B cell (primary cell): ENCODE results near the gene ZNF839. TPM values are rescaled to one million over a fixed set of nuclear protein-coding genes. Genes with fewer than 3 reads are reported as not detected.

Experiments
- ATAC-seq: fragments of 200-7000 bp; cut with Tn5 transposase; one replicate; pipeline ENCODE4 v1.10.0; 2021; ENCODE audit warnings: low read depth, mild to moderate bottlenecking, moderate number of reproducible peaks, moderate library complexity
- CTCF ChIA-PET: fragments of 350-600 bp; sonication (Branson Sonifier 250); formaldehyde crosslinking; loops from one replicate; lab custom pipeline; 2021; ENCODE audit warnings: antibody characterized with exemption, inconsistent platforms; lab: Charles Lee
- POLR2A ChIA-PET: fragments of 350-600 bp; sonication (Branson Sonifier 250); formaldehyde crosslinking; loops from one replicate; lab custom pipeline; 2021; ENCODE audit warnings: antibody characterized with exemption; lab: Charles Lee
- DNase-seq: peaks from one replicate; pipeline ENCODE4 v3.0.0; 2013
- H2AFZ ChIP-seq: 2 replicates; pipeline ENCODE4 v1.6.1; 2012; ENCODE audit warnings: mild to moderate bottlenecking, low read depth, low read length; ENCODE audit not compliant: insufficient read depth, poor library complexity, severe bottlenecking
- H3K27ac ChIP-seq, 2 donors: 1 replicate in 1 of 2; 2 replicates in 1 of 2; pipeline ENCODE4 v1.5.1; 2012 to 2013; ENCODE audit warnings: low read length in 2 of 2, mild to moderate bottlenecking in 2 of 2, moderate library complexity in 1 of 2
- H3K27me3 ChIP-seq, 4 experiments: fragments of 200-600 bp in 1 of 4; sonication (generic) in 1 of 4; replicated peaks in 1 of 4; 1 replicate in 2 of 4; 2 replicates in 2 of 4; pipeline versions ENCODE4 v1.6.1 to v1.7.0; 2013 to 2016; ENCODE audit warnings: low read length in 3 of 4, mild to moderate bottlenecking in 2 of 4, mixed read lengths in 1 of 4, moderate library complexity in 1 of 4; ENCODE audit not compliant: insufficient read depth in 4 of 4, control insufficient read depth in 3 of 4; ENCODE audit errors: control extremely low read depth in 1 of 4
- H3K36me3 ChIP-seq, 2 experiments: replicated peaks in 1 of 2; 1 replicate in 1 of 2; 2 replicates in 1 of 2; pipeline versions ENCODE4 v1.6.1 to v1.7.1; 2013; ENCODE audit warnings: low read length in 1 of 2; ENCODE audit not compliant: insufficient read depth in 2 of 2, control insufficient read depth in 1 of 2; ENCODE audit errors: control extremely low read depth in 1 of 2, extremely low read depth in 1 of 2
- H3K4me1 ChIP-seq, 2 donors: fragments of 200-600 bp in 1 of 2; sonication (generic) in 1 of 2; 1 replicate in 1 of 2; 2 replicates in 1 of 2; pipeline versions ENCODE4 v1.5.1 to v1.6.1; 2013 to 2017; ENCODE audit warnings: low read length in 2 of 2; ENCODE audit not compliant: control insufficient read depth in 2 of 2, insufficient read depth in 2 of 2
- H3K4me2 ChIP-seq: replicated peaks from 2 replicates; pipeline ENCODE3; 2012; ENCODE audit warnings: mild to moderate bottlenecking, low read depth, low read length; ENCODE audit not compliant: poor library complexity, severe bottlenecking
- H3K4me3 ChIP-seq, 5 experiments: fragments of 200-600 bp in 1 of 5; sonication (generic) in 1 of 5; 1 replicate in 3 of 5; 2 replicates in 2 of 5; pipeline versions ENCODE4 v1.5.1 to v1.7.0; 2011 to 2016; ENCODE audit warnings: low read length in 4 of 5, mild to moderate bottlenecking in 4 of 5, low read depth in 2 of 5, control low read depth in 1 of 5, moderate library complexity in 1 of 5; ENCODE audit not compliant: insufficient read depth in 1 of 5; ENCODE audit errors: control extremely low read depth in 1 of 5, extremely low read depth in 1 of 5
- H3K79me2 ChIP-seq: fragments of 200-600 bp; sonication (generic); one replicate; pipeline ENCODE4 v1.6.0; 2016; ENCODE audit warnings: low read length; ENCODE audit not compliant: control insufficient read depth, insufficient read depth
- H3K9ac ChIP-seq: fragments of 200-600 bp; sonication (generic); 2 replicates; pipeline ENCODE4 v1.6.1; 2017; ENCODE audit warnings: mild to moderate bottlenecking, low read length, moderate library complexity
- H3K9me3 ChIP-seq, 3 donors: one replicate each; pipeline versions ENCODE4 v1.6.1 to v1.7.1; 2013; ENCODE audit warnings: low read length in 2 of 3; ENCODE audit not compliant: control insufficient read depth in 2 of 3, insufficient read depth in 1 of 3; ENCODE audit errors: control extremely low read depth in 1 of 3
- H4K20me1 ChIP-seq: 2 replicates; pipeline ENCODE4 v1.6.0; 2012; ENCODE audit warnings: mild to moderate bottlenecking, low read length; ENCODE audit not compliant: insufficient read depth, control insufficient read depth, poor library complexity, severe bottlenecking
- H3K27ac Mint-ChIP-seq: one replicate; pipeline ENCODE4 v1.8.0; 2021; ENCODE audit warnings: mixed read lengths
- H3K27me3 Mint-ChIP-seq: one replicate; pipeline ENCODE4 v1.8.0; 2021; ENCODE audit warnings: mixed read lengths
- H3K4me1 Mint-ChIP-seq: one replicate; pipeline ENCODE4 v1.8.0; 2021; ENCODE audit warnings: mixed read lengths
- H3K4me3 Mint-ChIP-seq: one replicate; pipeline ENCODE4 v1.8.0; 2021; ENCODE audit warnings: mixed read lengths
- H3K9me3 Mint-ChIP-seq: one replicate; pipeline ENCODE4 v1.8.0; 2022; ENCODE audit warnings: mixed read lengths; ENCODE audit not compliant: insufficient read depth
- CTCF ChIP-seq: fragments of 200-600 bp; IDR thresholded peaks from one replicate; pipeline ENCODE4 v1.8.0; 2022; ENCODE audit warnings: antibody characterized with exemption, mild to moderate bottlenecking
- EZH2 ChIP-seq: IDR thresholded peaks from 2 replicates; pipeline ENCODE4 v1.6.1; 2012; ENCODE audit warnings: borderline replicate concordance, low read depth, mild to moderate bottlenecking, moderate library complexity, low read length; ENCODE audit not compliant: insufficient read depth, poor library complexity, severe bottlenecking
- WGBS: methylation state at CpG from one replicate; pipeline ENCODE4 v1.1.5; 2013; ENCODE audit warnings: missing lambda C conversion rate; ENCODE audit not compliant: insufficient coverage; 5-methylcytosine and 5-hydroxymethylcytosine counted together
- intact Hi-C: fragments of 100-400 bp; cut with micrococcal nuclease; formaldehyde crosslinking; loops from one replicate; pipeline ENCODE4 v1.10.0; 2022
- polyA plus RNA-seq: library from polyadenylated mRNA; depleted of rRNA; stranded (reverse); fragments of >200 nt; gene quantifications from 2 replicates; pipeline ENCODE4 v1.2.3, GENCODE V29; 2012
- total RNA-seq, 2 donors: library from RNA; stranded (reverse); fragments of 120-200 nt in 1 of 2; gene quantifications; 1 replicate in 1 of 2; 2 replicates in 1 of 2; pipeline versions ENCODE4 v1.2.3 to v1.2.4, GENCODE V29; 2013 to 2022

ZNF839 gene
- total and polyA plus RNA-seq, 2 donors (not counting 1 experiment from before 2014, with no cell fraction given), result 22.8 to 28.8 TPM

- H3K4me3 ChIP-seq, result no peak overlapping the region
- intact Hi-C loops, result no loop called here
- no peaks in the 10 kb centered on the region for H3K9me3 ChIP-seq
- no peaks in the 10 kb centered on the region for H4K20me1 ChIP-seq
- Mint-ChIP-seq H3K27ac (no peak overlapping the region), H3K4me1 (no peaks in the 10 kb centered on the region), H3K27me3 (no peaks in the 10 kb centered on the region), H3K4me3 (no peak overlapping the region), H3K9me3 (no peaks in the 10 kb centered on the region)
- 100% methylated on average over 3 of the region's 7 CpGs for WGBS
- H3K4me2 ChIP-seq, result no peak overlapping the region
- no peaks in the 10 kb centered on the region for H3K36me3 ChIP-seq
- no peaks in the 10 kb centered on the region for H3K27me3 ChIP-seq
- ATAC-seq (no peak), DNase-seq (no peak)
- H3K27ac ChIP-seq, result no peak overlapping the region
- no peaks in the 10 kb centered on the region for H3K4me1 ChIP-seq
- H3K79me2 ChIP-seq, result no peaks in the 10 kb centered on the region
- ChIA-PET POLR2A (no interaction called here), CTCF (no interaction called here)
- no peak overlapping the region for H3K9ac ChIP-seq
- TF ChIP-seq CTCF, result no peak
- no peak for TF ChIP-seq EZH2
- H2AFZ ChIP-seq, result no peak overlapping the region
These were observed 43.7 kb upstream of the ZNF839 start for GRCh38 chr14:102275866-102276265.

GRCh38 chr14:102277874-102278630 is 41.5 kb upstream of the ZNF839 start:
- Mint-ChIP-seq H3K9me3 (no peaks in the 10 kb centered on the region), H3K27ac (no peak overlapping the region), H3K4me1 (no peaks in the 10 kb centered on the region), H3K27me3 (no peaks in the 10 kb centered on the region), H3K4me3 (no peak overlapping the region)
- 96% methylated on average over 4 of the region's 7 CpGs for WGBS
- Histone ChIP-seq H3K79me2 (no peaks in the 10 kb centered on the region), H2AFZ (no peak overlapping the region), H3K9me3 (no peaks in the 10 kb centered on the region), H3K27me3 (no peaks in the 10 kb centered on the region), H4K20me1 (no peaks in the 10 kb centered on the region), H3K27ac (no peak overlapping the region), H3K4me1 (no peaks in the 10 kb centered on the region), H3K4me3 (no peak overlapping the region), H3K9ac (no peak overlapping the region), H3K36me3 (no peaks in the 10 kb centered on the region), H3K4me2 (no peak overlapping the region)
- CTCF ChIA-PET, result no interaction called here
- no peak for DNase-seq
- no peak for ATAC-seq
- intact Hi-C loops, result no loop called here
- POLR2A ChIA-PET, result no interaction called here
- TF ChIP-seq CTCF (no peak), EZH2 (no peak)
